HEK293 (cell line): ENCODE results near the gene GRK3.

Experiments used
- BCL6B ChIP-seq: fragments of 450-650 bp; formaldehyde crosslinking; IDR thresholded peaks from 2 replicates; pipeline ENCODE4 v1.5.1; 2017; ENCODE audit warnings: missing biosample characterization, missing genetic modification characterization
- CTCF ChIP-seq: fragments of 450-650 bp; formaldehyde crosslinking; IDR thresholded peaks from 2 replicates; pipeline ENCODE4 v1.5.1; 2016; ENCODE audit warnings: missing biosample characterization, missing genetic modification characterization
- HOXA7 ChIP-seq: sonication (generic); formaldehyde crosslinking; IDR thresholded peaks from 2 replicates; pipeline ENCODE4 v1.8.1; 2022; ENCODE audit warnings: missing genetic modification reagents, borderline replicate concordance
- KLF7 ChIP-seq: fragments of 450-650 bp; formaldehyde crosslinking; IDR thresholded peaks from 2 replicates; pipeline ENCODE4 v1.5.1; 2016; ENCODE audit warnings: missing biosample characterization, missing genetic modification characterization, borderline replicate concordance
- MZF1 ChIP-seq: fragments of 450-650 bp; formaldehyde crosslinking; IDR thresholded peaks from 2 replicates; pipeline ENCODE4 v1.5.1; 2017; ENCODE audit warnings: missing biosample characterization, missing genetic modification characterization, borderline replicate concordance
- ZBTB26 ChIP-seq: fragments of 450-650 bp; formaldehyde crosslinking; optimal IDR thresholded peaks from 2 replicates; pipeline ENCODE3; 2016; ENCODE audit warnings: missing biosample characterization, mild to moderate bottlenecking, missing genetic modification characterization
- ZNF175 ChIP-seq: fragments of 450-650 bp; formaldehyde crosslinking; IDR thresholded peaks from 2 replicates; pipeline ENCODE4 v1.5.1; 2016; ENCODE audit warnings: missing biosample characterization, missing genetic modification characterization
- ZNF274 ChIP-seq, 2 experiments: fragments of 200-500 bp in 1 of 2; fragments of 450-650 bp in 1 of 2; sonication (Bioruptor generic) in 1 of 2; formaldehyde crosslinking in 1 of 2; IDR thresholded peaks; 2 replicates each; pipeline versions ENCODE4 v1.5.1 to v1.6.1; 2014 to 2016; ENCODE audit warnings: borderline replicate concordance in 1 of 2, inconsistent platforms in 1 of 2, low read length in 1 of 2, missing biosample characterization in 1 of 2, missing genetic modification characterization in 1 of 2
- ZNF433 ChIP-seq: fragments of 450-650 bp; formaldehyde crosslinking; IDR thresholded peaks from 2 replicates; pipeline ENCODE4 v1.5.1; 2016; ENCODE audit warnings: missing biosample characterization, missing genetic modification characterization, low read depth

GRCh38 chr22:25711491-25711890 lies 147.0 kb downstream of the GRK3 start:
- TF ChIP-seq CTCF (tag by site-specific recombination) (no peak), KLF7 (tag by site-specific recombination) (no peak), ZBTB26 (no peak), BCL6B (no peak), ZNF175 (no peak), ZNF274 (IDR thresholded peaks at IDR 0.05; ENCODE audit: low read length) (no peak), ZNF274 (tag by site-specific recombination; IDR thresholded peaks at IDR 0.05; ENCODE audit: borderline replicate concordance) (no peak), ZNF433 (tag by site-specific recombination) (no peak), MZF1 (tag by site-specific recombination) (no peak), HOXA7 (CRISPR knock-in tag) (no peak)
